ENCODE data around the gene SETX. TPM values are rescaled to one million over a fixed set of nuclear protein-coding genes. Genes with fewer than 3 reads are reported as not detected.

The SETX gene
- total RNA-seq, 4 donors from 2014 or later, result 49.7 to 106 (median 63.0) TPM

- Histone ChIP-seq H3K4me3 (peak overlapping the region in 2 of 4 donors; percentile 39 to 42), H3K9me3 (no peaks in the 10 kb centered on the region), H3K4me1 (peaks cover 0 to 40% (median 11%) of the 10 kb centered on the region in 4 donors), H3K27me3 (no peaks in the 10 kb centered on the region), H3K27ac (peak overlapping the region; percentile 15 to 99 (median 30)), H3K36me3 (peaks cover 0 to 60% (median 0%) of the 10 kb centered on the region in 3 donors)
- TF ChIP-seq, protein P1, sequence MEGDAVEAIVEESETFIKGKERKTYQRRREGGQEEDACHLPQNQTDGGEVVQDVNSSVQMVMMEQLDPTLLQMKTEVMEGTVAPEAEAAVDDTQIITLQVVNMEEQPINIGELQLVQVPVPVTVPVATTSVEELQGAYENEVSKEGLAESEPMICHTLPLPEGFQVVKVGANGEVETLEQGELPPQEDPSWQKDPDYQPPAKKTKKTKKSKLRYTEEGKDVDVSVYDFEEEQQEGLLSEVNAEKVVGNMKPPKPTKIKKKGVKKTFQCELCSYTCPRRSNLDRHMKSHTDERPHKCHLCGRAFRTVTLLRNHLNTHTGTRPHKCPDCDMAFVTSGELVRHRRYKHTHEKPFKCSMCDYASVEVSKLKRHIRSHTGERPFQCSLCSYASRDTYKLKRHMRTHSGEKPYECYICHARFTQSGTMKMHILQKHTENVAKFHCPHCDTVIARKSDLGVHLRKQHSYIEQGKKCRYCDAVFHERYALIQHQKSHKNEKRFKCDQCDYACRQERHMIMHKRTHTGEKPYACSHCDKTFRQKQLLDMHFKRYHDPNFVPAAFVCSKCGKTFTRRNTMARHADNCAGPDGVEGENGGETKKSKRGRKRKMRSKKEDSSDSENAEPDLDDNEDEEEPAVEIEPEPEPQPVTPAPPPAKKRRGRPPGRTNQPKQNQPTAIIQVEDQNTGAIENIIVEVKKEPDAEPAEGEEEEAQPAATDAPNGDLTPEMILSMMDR (IDR thresholded peaks at IDR 0.05), result no peak
- TF ChIP-seq POLR2A (IDR thresholded peaks at IDR 0.05), result no peak
- peak in 1 of 3 donors; percentile 53 for DNase-seq
Measured at GRCh38 chr9:132350861-132351315, 3.9 kb downstream of the SETX start.

DNA sequence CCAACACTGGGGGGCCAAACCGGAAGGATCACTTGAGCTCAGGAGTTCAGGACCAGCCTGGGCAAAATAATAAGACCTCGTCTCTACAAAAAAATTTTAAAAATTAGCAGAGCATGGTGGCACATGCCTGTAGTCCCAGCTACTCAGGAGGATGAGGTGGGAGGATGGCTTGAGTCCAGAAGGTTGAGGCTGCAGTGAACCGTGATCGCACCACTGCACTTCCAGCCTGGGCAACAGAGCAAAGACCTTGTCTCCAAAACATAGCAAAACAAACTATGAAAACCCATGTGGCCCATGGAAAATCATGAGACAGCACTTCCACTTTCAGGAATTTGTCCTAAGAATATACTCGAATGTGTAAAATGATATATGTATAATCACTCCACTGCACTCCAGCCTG, 6.1 kb downstream of the SETX start:
- peaks cover 0 to 82% (median 0%) of the 10 kb centered on the region in 3 donors for H3K36me3 ChIP-seq
- H3K4me1 ChIP-seq, result peaks cover 0 to 39% (median 10%) of the 10 kb centered on the region in 4 donors
- no peak overlapping the region for H3K4me3 ChIP-seq
- no peaks in the 10 kb centered on the region for H3K9me3 ChIP-seq
- no peak for TF ChIP-seq POLR2A (IDR thresholded peaks at IDR 0.05)
- TF ChIP-seq, protein P1 (IDR thresholded peaks at IDR 0.05), result no peak
- H3K27ac ChIP-seq, result no peak overlapping the region
- no peak for DNase-seq
- no peaks in the 10 kb centered on the region for H3K27me3 ChIP-seq

- no peaks in the 10 kb centered on the region for H3K9me3 ChIP-seq
- no peak overlapping the region for H3K27ac ChIP-seq
- peaks cover 0 to 89% (median 0%) of the 10 kb centered on the region in 3 donors for H3K36me3 ChIP-seq
- no peaks in the 10 kb centered on the region for H3K27me3 ChIP-seq
- no peak for DNase-seq
- peaks cover 0 to 14% (median 0%) of the 10 kb centered on the region in 4 donors for H3K4me1 ChIP-seq
- TF ChIP-seq POLR2A (IDR thresholded peaks at IDR 0.05), result no peak
- no peak overlapping the region for H3K4me3 ChIP-seq
Measured at GRCh38 chr9:132346177-132346576, 8.6 kb downstream of the SETX start.

DNA sequence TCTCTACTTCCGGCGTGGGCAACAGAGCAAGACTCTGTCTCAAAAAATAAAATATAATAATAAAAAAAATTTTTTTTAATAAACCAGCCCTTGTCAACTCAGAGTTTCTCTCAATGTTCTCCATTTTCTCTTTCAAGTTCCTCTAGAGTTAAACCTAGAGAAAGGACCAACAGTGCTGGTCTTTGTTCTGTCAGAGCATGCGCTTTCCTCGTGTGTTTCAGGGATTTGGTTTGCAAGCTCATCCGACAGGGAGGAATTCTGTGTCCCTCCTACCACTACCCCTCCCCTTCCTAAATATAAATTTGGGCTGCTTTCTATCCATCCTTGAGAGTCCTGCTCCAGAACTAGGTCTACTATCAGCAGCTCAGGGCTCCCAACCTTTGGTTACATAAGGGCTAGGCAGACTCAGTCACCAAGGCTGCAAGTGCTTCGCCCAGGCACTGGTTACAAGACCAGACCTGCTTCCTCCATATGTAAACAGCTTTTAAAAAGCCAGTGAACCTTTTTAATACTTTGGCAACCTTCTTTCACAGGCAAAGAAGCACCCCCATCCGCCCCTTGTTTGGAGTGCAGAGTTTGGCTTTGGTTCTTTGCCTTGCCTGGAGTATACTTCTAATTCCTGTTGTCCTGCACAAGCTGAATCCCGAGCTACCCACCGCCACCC, 13.5 kb downstream of the SETX start:
- Histone ChIP-seq H3K4me1 (no peaks in the 10 kb centered on the region), H3K4me3 (no peak overlapping the region), H3K27ac (no peak overlapping the region), H3K9me3 (no peaks in the 10 kb centered on the region), H3K36me3 (peaks cover 0 to 96% (median 0%) of the 10 kb centered on the region in 3 donors), H3K27me3 (no peaks in the 10 kb centered on the region)
- no peak for DNase-seq
- TF ChIP-seq POLR2A (IDR thresholded peaks at IDR 0.05), result no peak
- TF ChIP-seq, protein P1 (IDR thresholded peaks at IDR 0.05), result no peak

DNA sequence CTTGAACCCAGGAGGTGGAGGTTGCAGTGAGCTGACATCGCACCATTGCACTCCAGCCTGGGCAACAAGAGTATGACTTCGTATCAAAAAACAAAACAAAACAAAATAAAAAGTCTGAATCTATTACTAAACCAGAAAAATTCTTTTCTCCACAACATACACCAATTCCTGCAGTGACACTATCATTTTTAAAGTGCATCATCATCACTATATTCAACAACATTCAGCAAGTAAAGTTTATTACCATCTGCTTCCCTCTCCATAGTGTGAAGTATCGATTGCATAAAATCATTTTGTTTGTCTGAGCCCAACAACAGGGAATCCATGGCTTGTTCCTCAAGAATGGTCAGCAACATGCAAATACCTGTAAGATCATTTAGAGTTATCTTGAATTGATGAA, 20.4 kb downstream of the SETX start:
- Histone ChIP-seq H3K4me3 (no peak overlapping the region), H3K4me1 (no peaks in the 10 kb centered on the region), H3K27ac (no peak overlapping the region), H3K36me3 (peaks cover 0 to 92% (median 0%) of the 10 kb centered on the region in 3 donors), H3K9me3 (no peaks in the 10 kb centered on the region), H3K27me3 (no peaks in the 10 kb centered on the region)
- TF ChIP-seq, protein P1 (IDR thresholded peaks at IDR 0.05), result no peak
- no peak for TF ChIP-seq POLR2A (IDR thresholded peaks at IDR 0.05)
- DNase-seq, result no peak

DNA sequence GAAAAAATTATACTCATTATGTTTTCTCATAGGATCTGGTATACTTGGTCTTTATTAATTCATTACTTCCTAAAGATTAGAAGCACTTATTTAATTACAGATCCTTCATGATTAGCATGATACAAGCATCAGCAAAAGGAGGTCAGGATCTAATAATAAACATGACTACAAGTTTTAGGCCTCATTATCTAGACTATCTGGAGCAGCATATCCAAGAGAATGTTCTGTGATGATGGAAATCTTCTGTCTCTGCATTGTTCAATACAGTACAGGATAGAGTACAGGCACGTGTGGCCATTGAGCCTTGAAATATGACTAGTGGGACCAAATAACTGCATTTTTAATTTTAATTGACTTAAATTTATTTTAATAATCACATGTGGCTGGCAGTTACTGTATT, 21.2 kb downstream of the SETX start:
- no peaks in the 10 kb centered on the region for H3K9me3 ChIP-seq
- no peak overlapping the region for H3K27ac ChIP-seq
- H3K36me3 ChIP-seq, result peaks cover 0 to 92% (median 0%) of the 10 kb centered on the region in 3 donors
- DNase-seq, result no peak
- no peak overlapping the region for H3K4me3 ChIP-seq
- H3K27me3 ChIP-seq, result no peaks in the 10 kb centered on the region
- H3K4me1 ChIP-seq, result no peaks in the 10 kb centered on the region
- no peak for TF ChIP-seq POLR2A (IDR thresholded peaks at IDR 0.05)
- TF ChIP-seq, protein P1 (IDR thresholded peaks at IDR 0.05), result no peak

Data from Peyer's patch (tissue), 4 donors.